ENCODE measurements around the gene KIR2DL4.
"Not testable (repeated sequence)": the region's sequence is repeated elsewhere in the genome, so short reads cannot be mapped to it uniquely, and the experiment has no call there.

The KIR2DL4 gene

DNA sequence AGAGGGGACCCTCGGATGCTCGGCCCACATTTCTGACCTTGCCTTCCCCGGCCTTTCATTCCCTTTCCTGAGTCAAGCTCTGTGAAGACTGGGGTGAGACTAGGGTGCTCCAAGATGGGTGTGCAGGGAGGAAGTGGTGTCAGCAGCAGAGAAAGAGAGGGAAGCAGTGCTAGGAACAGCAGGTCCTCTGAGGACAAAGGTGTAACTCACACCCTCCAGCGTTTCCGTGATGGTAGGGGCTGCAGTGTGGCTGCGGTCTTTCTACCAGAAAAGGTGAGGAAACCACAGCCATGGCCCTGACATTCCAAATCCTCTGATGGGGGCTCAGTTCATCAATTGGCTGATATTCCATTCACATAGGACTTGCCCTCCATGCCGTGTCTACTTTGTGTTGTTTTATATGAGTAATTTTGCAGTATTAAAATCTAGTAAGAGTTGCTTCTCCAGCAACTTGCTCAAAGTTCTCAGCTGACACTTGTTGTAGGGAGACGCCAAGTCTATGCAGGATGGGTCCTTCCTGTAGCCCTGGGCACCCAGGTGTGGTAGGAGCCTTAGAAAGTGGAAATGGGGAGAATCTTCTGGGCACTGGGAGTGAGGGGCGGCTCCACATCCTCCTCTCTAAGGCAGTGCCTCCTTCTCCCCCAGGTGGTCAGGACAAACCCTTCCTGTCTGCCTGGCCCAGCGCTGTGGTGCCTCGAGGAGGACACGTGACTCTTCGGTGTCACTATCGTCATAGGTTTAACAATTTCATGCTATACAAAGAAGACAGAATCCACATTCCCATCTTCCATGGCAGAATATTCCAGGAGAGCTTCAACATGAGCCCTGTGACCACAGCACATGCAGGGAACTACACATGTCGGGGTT lies 14.5 kb downstream of the KIR2DL4 start:
- Histone ChIP-seq H3K9me3 (no peaks in the 10 kb centered on the region), H3K36me3 (no peaks in the 10 kb centered on the region)
- TF ChIP-seq, protein P1, sequence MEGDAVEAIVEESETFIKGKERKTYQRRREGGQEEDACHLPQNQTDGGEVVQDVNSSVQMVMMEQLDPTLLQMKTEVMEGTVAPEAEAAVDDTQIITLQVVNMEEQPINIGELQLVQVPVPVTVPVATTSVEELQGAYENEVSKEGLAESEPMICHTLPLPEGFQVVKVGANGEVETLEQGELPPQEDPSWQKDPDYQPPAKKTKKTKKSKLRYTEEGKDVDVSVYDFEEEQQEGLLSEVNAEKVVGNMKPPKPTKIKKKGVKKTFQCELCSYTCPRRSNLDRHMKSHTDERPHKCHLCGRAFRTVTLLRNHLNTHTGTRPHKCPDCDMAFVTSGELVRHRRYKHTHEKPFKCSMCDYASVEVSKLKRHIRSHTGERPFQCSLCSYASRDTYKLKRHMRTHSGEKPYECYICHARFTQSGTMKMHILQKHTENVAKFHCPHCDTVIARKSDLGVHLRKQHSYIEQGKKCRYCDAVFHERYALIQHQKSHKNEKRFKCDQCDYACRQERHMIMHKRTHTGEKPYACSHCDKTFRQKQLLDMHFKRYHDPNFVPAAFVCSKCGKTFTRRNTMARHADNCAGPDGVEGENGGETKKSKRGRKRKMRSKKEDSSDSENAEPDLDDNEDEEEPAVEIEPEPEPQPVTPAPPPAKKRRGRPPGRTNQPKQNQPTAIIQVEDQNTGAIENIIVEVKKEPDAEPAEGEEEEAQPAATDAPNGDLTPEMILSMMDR (IDR thresholded peaks at IDR 0.05): no peak

GRCh38 chr19:54824416-54824815 lies 21.0 kb downstream of the KIR2DL4 start:
- not testable (repeated sequence) for H3K9me3 ChIP-seq; H3K4me3 ChIP-seq (ENCODE audit: low read depth in 1 of 2, low read length in 1 of 2); H3K27me3 ChIP-seq; H3K36me3 ChIP-seq
- H3K4me1 ChIP-seq (ENCODE audit: control insufficient read depth in 1 of 2, insufficient read depth in 1 of 2, low read depth in 1 of 2, low read length in 1 of 2): peaks cover 23 to 25% of the 10 kb centered on the region in 2 experiments
- peak overlapping the region; percentile 80 for H3K27ac ChIP-seq

More for the DNA sequence above, 14.5 kb downstream of the KIR2DL4 start:
- Histone ChIP-seq H3K4me1 (ENCODE audit: control insufficient read depth in 1 of 2, insufficient read depth in 1 of 2, low read depth in 1 of 2, low read length in 1 of 2) (peaks cover 9% of the 10 kb centered on the region in 2 experiments), H3K27me3 (no peaks in the 10 kb centered on the region), H3K4me3 (ENCODE audit: low read depth in 1 of 2, low read length in 1 of 2) (no peak overlapping the region), H3K27ac (no peak overlapping the region)

DNA sequence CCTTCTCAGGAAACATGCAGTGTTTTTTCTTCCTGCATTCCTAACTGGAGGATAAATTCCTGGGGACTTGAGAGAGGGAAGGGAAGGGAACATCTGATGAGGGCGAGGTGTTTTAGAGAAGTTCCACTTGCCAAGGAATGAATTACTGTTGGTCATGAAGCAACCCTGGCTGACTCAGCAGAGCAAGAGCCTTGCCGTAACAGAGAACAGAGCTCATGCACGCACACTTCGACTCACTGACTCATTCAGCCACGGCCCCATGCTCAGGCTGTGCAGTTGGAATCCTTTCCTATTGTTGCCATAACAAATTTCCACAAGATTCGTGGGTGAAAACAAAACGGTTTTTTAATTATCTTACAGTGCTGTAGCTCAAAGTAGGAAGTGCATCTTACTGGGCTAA lies 21.9 kb downstream of the KIR2DL4 start:
- not testable (repeated sequence) for H3K27me3 ChIP-seq, H3K9me3 ChIP-seq
- peak overlapping the region; percentile 80 for H3K27ac ChIP-seq

DNA sequence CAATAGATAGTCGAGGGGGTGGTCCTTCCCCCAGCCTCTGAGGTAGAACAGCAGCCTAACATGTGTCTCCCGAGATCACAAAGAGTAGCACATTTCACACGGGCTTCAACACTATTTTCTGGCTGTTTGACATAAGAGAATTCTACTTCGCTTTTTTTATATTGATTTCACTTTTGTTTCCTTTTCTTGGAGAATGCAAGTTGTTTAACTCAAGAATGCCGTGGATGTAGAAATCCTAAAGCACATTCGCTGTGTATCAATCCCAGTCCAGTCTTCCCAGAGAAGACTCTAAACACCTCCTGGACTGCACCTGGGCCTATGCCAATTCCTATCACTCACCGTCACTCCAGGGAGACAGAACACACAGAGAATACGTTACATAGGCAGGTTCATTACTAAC lies 24.7 kb downstream of the KIR2DL4 start:
- H3K27me3 ChIP-seq; H3K27ac ChIP-seq; H3K36me3 ChIP-seq; H3K4me3 ChIP-seq (ENCODE audit: low read depth in 1 of 2, low read length in 1 of 2); H3K9me3 ChIP-seq: not testable (repeated sequence)
- peaks cover 23 to 24% of the 10 kb centered on the region in 2 experiments for H3K4me1 ChIP-seq (ENCODE audit: control insufficient read depth in 1 of 2, insufficient read depth in 1 of 2, low read depth in 1 of 2, low read length in 1 of 2)

More for the DNA sequence above, 21.9 kb downstream of the KIR2DL4 start:
- Histone ChIP-seq H3K4me3 (ENCODE audit: low read depth in 1 of 2, low read length in 1 of 2) (peak overlapping the region in 1 of 2 experiments; percentile 24), H3K4me1 (ENCODE audit: control insufficient read depth in 1 of 2, insufficient read depth in 1 of 2, low read depth in 1 of 2, low read length in 1 of 2) (peaks cover 23 to 24% of the 10 kb centered on the region in 2 experiments)
- H3K36me3 ChIP-seq: not testable (repeated sequence)

GRCh38 chr19:54832496-54832895 lies 29.1 kb downstream of the KIR2DL4 start, which contains the start of gene KIR2DS4:
Gene KIR2DS4, plus strand, starts transcription at chr19:54832676.
- H3K9me3 ChIP-seq; H3K27ac ChIP-seq; H3K27me3 ChIP-seq; H3K36me3 ChIP-seq; H3K4me3 ChIP-seq (ENCODE audit: low read depth in 1 of 2, low read length in 1 of 2): not testable (repeated sequence)
- peaks cover 7 to 13% of the 10 kb centered on the region in 2 experiments for H3K4me1 ChIP-seq (ENCODE audit: control insufficient read depth in 1 of 2, insufficient read depth in 1 of 2, low read depth in 1 of 2, low read length in 1 of 2)

DNA sequence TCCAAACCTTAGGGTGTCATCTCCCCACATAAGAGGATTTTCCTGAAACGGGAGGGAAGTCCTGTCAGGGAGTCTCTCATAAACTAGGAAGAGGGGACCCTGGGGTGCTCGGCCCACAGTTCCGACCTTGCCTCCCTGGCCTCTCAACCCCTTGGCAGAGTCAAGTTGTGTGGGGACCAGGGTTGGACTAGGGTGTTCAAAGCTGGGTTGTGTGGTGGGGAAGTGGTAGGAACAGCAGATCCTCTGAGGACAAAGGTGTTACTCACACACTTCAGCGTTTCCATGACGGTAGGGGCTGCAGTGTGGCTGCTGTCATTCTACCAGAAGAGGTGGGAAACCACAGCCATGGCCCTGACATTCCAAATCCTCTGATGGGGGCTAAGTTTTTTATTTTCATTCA lies 31.7 kb downstream of the KIR2DL4 start:
- H3K27me3 ChIP-seq; H3K4me3 ChIP-seq (ENCODE audit: low read depth in 1 of 2, low read length in 1 of 2); H3K9me3 ChIP-seq; H3K36me3 ChIP-seq; H3K27ac ChIP-seq: not testable (repeated sequence)
- peaks cover 15 to 23% of the 10 kb centered on the region in 2 experiments for H3K4me1 ChIP-seq (ENCODE audit: control insufficient read depth in 1 of 2, insufficient read depth in 1 of 2, low read depth in 1 of 2, low read length in 1 of 2)

GRCh38 chr19:54837522-54837921 lies 34.1 kb downstream of the KIR2DL4 start:
- not testable (repeated sequence) for H3K27me3 ChIP-seq, H3K9me3 ChIP-seq, H3K36me3 ChIP-seq
- H3K4me3 ChIP-seq (ENCODE audit: low read depth in 1 of 2, low read length in 1 of 2): peak overlapping the region in 1 of 2 experiments; percentile 25
- H3K4me1 ChIP-seq (ENCODE audit: control insufficient read depth in 1 of 2, insufficient read depth in 1 of 2, low read depth in 1 of 2, low read length in 1 of 2): peaks cover 15 to 23% of the 10 kb centered on the region in 2 experiments
- H3K27ac ChIP-seq: peak overlapping the region; percentile 83

GRCh38 chr19:54843171-54843570 lies 39.8 kb downstream of the KIR2DL4 start:
- not testable (repeated sequence) for H3K4me3 ChIP-seq (ENCODE audit: low read depth in 1 of 2, low read length in 1 of 2); H3K4me1 ChIP-seq (ENCODE audit: control insufficient read depth in 1 of 2, insufficient read depth in 1 of 2, low read depth in 1 of 2, low read length in 1 of 2); H3K9me3 ChIP-seq; H3K27me3 ChIP-seq; H3K27ac ChIP-seq; H3K36me3 ChIP-seq

DNA sequence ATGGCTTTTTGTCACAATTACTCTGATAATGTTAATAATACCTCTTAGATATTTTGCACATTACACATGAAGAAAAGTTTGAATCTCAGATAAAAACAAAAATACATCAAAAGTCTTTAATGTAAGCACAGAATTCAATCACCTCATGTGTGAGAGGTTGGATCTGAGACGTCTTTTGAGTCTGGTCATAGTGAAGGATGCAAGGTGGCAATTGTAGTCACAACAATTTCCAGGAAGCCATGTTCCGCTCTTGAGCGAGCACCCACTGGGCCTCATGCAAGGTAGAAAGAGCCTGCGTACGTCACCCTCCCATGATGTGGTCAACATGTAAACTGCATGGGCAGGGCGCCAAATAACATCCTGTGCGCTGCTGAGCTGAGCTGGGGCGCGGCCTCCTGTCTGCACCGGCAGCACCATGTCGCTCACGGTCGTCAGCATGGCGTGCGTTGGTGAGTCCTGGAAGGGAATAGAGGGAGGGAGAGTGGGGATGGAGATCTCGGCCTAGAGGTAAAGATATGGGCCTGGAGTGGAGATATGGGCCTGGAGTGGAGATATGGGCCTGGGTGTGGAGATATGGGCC lies 46.7 kb downstream of the KIR2DL4 start, which contains the start of gene KIR3DL2:
Gene KIR3DL2, plus strand, starts transcription at position 383 of the 580 bp plus-strand sequence. Its CDS starts 33 bp downstream, at position 416.
- H3K27ac ChIP-seq: peak within 1 kb of the TSS; percentile 59
- peaks cover 6 to 19% of the 10 kb centered on the region in 2 experiments for H3K4me1 ChIP-seq (ENCODE audit: control insufficient read depth in 1 of 2, insufficient read depth in 1 of 2, low read depth in 1 of 2, low read length in 1 of 2)

More for the DNA sequence above, 46.7 kb downstream of the KIR2DL4 start, which contains the start of gene KIR3DL2:
- H3K27me3 ChIP-seq; H3K36me3 ChIP-seq; H3K4me3 ChIP-seq (ENCODE audit: low read depth in 1 of 2, low read length in 1 of 2); H3K9me3 ChIP-seq: not testable (repeated sequence)

Data from neutrophil (primary cell).